ENCODE data around the gene PVALB.

The PVALB gene

DNA sequence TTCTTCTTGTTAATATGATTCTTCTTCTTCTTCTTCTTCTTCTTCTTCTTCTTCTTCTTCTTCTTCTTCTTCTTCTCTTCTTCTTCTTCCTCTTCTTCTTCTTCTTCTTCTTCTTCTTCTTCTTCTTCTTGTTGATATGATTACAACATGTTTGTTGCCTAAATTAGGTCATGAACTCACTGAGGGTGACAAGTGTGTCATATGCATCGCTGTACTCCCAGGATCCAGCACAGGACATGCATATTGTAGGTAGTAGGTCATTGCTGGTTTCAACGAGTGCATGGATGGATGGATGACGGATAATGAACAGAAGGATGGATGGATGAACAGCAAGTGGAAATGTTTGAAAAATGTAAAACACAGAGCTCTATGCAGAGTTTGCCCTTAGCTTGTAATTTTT lies 14.9 kb upstream of the PVALB start:
- ChIA-PET POLR2A (no interaction called here), CTCF (interaction anchor here (0.7 to 2.9 kb wide), 6 partner anchors 12 to 168 kb away, joined by 4 to 18 read pairs (median 6); no protein-coding TSS in a partner anchor)
- H3K4me3 ChIP-seq (ENCODE audit: low read depth, low read length): no peak overlapping the region
- no peaks in the 10 kb centered on the region for H3K4me1 ChIP-seq (ENCODE audit: control insufficient read depth, insufficient read depth, low read length)
- no peak overlapping the region for H3K27ac ChIP-seq (ENCODE audit: extremely low read depth, low read depth, low read length)
- H3K9me3 ChIP-seq (ENCODE audit: control insufficient read depth, insufficient read depth, low read depth, low read length): no peaks in the 10 kb centered on the region
- TF ChIP-seq ZNF221 (tag by site-specific recombination; IDR thresholded peaks at IDR 0.05; ENCODE audit: borderline replicate concordance): no peak
- no peak for TF ChIP-seq HOXA7 (CRISPR knock-in tag; IDR thresholded peaks at IDR 0.05; ENCODE audit: borderline replicate concordance)
- no peak for TF ChIP-seq RBAK (tag by site-specific recombination; IDR thresholded peaks at IDR 0.05)
- TF ChIP-seq ZNF585B (tag by site-specific recombination; IDR thresholded peaks at IDR 0.05): no peak
- no peak for TF ChIP-seq EGR2 (tag by site-specific recombination; IDR thresholded peaks at IDR 0.05; ENCODE audit: low read depth)
- no peak for TF ChIP-seq ZNF600 (tag by site-specific recombination; IDR thresholded peaks at IDR 0.05)
- H3K36me3 ChIP-seq (ENCODE audit: control insufficient read depth in 2 of 2, insufficient read depth in 1 of 2, low read length in 2 of 2): no peaks in the 10 kb centered on the region

DNA sequence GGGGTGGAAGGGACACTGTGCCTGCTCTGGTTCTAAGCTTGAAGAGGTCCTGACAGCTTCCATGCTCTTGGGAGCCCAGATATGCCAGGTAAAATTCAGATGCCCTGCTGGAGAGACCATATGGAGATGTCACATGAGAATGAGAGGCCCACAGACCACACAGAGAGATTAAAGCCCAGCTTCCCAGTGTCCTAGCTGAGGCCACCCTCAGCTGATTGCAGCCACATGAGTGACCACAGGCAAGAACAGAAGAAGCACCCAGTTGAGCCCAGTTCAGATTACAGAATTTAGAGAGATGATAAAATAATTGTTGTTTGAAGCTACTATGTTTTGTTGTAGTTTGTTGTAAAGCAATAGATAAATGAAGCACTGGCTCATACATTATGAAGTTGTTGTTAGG lies 14.4 kb upstream of the PVALB start:
- CTCF ChIA-PET: interaction anchor here (1.2 to 2.9 kb wide), 3 partner anchors 26 to 49 kb away, joined by 6 to 18 read pairs (median 6); no protein-coding TSS in a partner anchor
- H3K4me1 ChIP-seq (ENCODE audit: control insufficient read depth, insufficient read depth, low read length): no peaks in the 10 kb centered on the region
- TF ChIP-seq BCL11B (tag by site-specific recombination; IDR thresholded peaks at IDR 0.05; ENCODE audit: low read depth): no peak
- TF ChIP-seq RBAK (tag by site-specific recombination; IDR thresholded peaks at IDR 0.05): no peak
- TF ChIP-seq ZNF658 (tag by site-specific recombination; IDR thresholded peaks at IDR 0.05): no peak
- TF ChIP-seq ZFP3 (tag by site-specific recombination; IDR thresholded peaks at IDR 0.05; ENCODE audit: low read depth): no peak
- no peak for TF ChIP-seq ZNF549 (tag by site-specific recombination; IDR thresholded peaks at IDR 0.05)
- no peak for TF ChIP-seq ZNF544 (tag by site-specific recombination; IDR thresholded peaks at IDR 0.05)
- TF ChIP-seq, protein P1, sequence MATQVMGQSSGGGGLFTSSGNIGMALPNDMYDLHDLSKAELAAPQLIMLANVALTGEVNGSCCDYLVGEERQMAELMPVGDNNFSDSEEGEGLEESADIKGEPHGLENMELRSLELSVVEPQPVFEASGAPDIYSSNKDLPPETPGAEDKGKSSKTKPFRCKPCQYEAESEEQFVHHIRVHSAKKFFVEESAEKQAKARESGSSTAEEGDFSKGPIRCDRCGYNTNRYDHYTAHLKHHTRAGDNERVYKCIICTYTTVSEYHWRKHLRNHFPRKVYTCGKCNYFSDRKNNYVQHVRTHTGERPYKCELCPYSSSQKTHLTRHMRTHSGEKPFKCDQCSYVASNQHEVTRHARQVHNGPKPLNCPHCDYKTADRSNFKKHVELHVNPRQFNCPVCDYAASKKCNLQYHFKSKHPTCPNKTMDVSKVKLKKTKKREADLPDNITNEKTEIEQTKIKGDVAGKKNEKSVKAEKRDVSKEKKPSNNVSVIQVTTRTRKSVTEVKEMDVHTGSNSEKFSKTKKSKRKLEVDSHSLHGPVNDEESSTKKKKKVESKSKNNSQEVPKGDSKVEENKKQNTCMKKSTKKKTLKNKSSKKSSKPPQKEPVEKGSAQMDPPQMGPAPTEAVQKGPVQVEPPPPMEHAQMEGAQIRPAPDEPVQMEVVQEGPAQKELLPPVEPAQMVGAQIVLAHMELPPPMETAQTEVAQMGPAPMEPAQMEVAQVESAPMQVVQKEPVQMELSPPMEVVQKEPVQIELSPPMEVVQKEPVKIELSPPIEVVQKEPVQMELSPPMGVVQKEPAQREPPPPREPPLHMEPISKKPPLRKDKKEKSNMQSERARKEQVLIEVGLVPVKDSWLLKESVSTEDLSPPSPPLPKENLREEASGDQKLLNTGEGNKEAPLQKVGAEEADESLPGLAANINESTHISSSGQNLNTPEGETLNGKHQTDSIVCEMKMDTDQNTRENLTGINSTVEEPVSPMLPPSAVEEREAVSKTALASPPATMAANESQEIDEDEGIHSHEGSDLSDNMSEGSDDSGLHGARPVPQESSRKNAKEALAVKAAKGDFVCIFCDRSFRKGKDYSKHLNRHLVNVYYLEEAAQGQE (tag by site-specific recombination; IDR thresholded peaks at IDR 0.05): no peak
- TF ChIP-seq ZNF670 (tag by site-specific recombination; IDR thresholded peaks at IDR 0.05; ENCODE audit: low read depth): no peak
- TF ChIP-seq ZBTB1 (tag by site-specific recombination; IDR thresholded peaks at IDR 0.05): no peak
- no peak for TF ChIP-seq ZNF223 (tag by site-specific recombination; IDR thresholded peaks at IDR 0.05)
- TF ChIP-seq KLF1 (tag by site-specific recombination; IDR thresholded peaks at IDR 0.05): no peak
- TF ChIP-seq, protein P2, sequence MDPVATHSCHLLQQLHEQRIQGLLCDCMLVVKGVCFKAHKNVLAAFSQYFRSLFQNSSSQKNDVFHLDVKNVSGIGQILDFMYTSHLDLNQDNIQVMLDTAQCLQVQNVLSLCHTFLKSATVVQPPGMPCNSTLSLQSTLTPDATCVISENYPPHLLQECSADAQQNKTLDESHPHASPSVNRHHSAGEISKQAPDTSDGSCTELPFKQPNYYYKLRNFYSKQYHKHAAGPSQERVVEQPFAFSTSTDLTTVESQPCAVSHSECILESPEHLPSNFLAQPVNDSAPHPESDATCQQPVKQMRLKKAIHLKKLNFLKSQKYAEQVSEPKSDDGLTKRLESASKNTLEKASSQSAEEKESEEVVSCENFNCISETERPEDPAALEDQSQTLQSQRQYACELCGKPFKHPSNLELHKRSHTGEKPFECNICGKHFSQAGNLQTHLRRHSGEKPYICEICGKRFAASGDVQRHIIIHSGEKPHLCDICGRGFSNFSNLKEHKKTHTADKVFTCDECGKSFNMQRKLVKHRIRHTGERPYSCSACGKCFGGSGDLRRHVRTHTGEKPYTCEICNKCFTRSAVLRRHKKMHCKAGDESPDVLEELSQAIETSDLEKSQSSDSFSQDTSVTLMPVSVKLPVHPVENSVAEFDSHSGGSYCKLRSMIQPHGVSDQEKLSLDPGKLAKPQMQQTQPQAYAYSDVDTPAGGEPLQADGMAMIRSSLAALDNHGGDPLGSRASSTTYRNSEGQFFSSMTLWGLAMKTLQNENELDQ (tag by site-specific recombination; IDR thresholded peaks at IDR 0.05; ENCODE audit: low read depth): no peak
- TF ChIP-seq, protein P3, sequence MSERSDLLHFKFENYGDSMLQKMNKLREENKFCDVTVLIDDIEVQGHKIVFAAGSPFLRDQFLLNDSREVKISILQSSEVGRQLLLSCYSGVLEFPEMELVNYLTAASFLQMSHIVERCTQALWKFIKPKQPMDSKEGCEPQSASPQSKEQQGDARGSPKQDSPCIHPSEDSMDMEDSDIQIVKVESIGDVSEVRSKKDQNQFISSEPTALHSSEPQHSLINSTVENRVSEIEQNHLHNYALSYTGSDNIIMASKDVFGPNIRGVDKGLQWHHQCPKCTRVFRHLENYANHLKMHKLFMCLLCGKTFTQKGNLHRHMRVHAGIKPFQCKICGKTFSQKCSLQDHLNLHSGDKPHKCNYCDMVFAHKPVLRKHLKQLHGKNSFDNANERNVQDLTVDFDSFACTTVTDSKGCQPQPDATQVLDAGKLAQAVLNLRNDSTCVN (tag by site-specific recombination; optimal IDR thresholded peaks at IDR 0.05): no peak
- TF ChIP-seq, protein P4, sequence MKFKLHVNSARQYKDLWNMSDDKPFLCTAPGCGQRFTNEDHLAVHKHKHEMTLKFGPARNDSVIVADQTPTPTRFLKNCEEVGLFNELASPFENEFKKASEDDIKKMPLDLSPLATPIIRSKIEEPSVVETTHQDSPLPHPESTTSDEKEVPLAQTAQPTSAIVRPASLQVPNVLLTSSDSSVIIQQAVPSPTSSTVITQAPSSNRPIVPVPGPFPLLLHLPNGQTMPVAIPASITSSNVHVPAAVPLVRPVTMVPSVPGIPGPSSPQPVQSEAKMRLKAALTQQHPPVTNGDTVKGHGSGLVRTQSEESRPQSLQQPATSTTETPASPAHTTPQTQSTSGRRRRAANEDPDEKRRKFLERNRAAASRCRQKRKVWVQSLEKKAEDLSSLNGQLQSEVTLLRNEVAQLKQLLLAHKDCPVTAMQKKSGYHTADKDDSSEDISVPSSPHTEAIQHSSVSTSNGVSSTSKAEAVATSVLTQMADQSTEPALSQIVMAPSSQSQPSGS (tag by site-specific recombination; IDR thresholded peaks at IDR 0.05; ENCODE audit: low read depth): no peak
- no peak for TF ChIP-seq SCRT2 (tag by site-specific recombination; IDR thresholded peaks at IDR 0.05)
- H3K27ac ChIP-seq (ENCODE audit: extremely low read depth, low read depth, low read length): no peak overlapping the region
- H3K9me3 ChIP-seq (ENCODE audit: control insufficient read depth, insufficient read depth, low read depth, low read length): no peaks in the 10 kb centered on the region
- POLR2A ChIA-PET: no interaction called here
- H3K4me3 ChIP-seq (ENCODE audit: low read depth, low read length): no peak overlapping the region
- H3K36me3 ChIP-seq (ENCODE audit: control insufficient read depth in 2 of 2, insufficient read depth in 1 of 2, low read length in 2 of 2): no peaks in the 10 kb centered on the region

Data from HEK293 (cell line).